NT2/D1 (cell line): Measurements from ENCODE around the gene ERVH48-1.

Source experiments
- SUZ12 ChIP-seq: IDR thresholded peaks from 2 replicates; pipeline ENCODE4 v1.6.1; 2011; ENCODE audit not compliant: insufficient read length, insufficient read depth; ENCODE audit errors: extremely low read depth
- YY1 ChIP-seq: IDR thresholded peaks from 2 replicates; pipeline ENCODE4 v1.6.1; 2011; ENCODE audit not compliant: insufficient read length, insufficient read depth
- ZNF274 ChIP-seq: IDR thresholded peaks from 2 replicates; pipeline ENCODE4 v1.6.1; 2011; ENCODE audit warnings: mild to moderate bottlenecking, low read depth, low read length

- TF ChIP-seq YY1 (no peak), ZNF274 (no peak), SUZ12 (no peak)
Observed at GRCh38 chr21:42971897-42972275, 46.5 kb upstream of the ERVH48-1 start.
